Fibroblast of the conjunctiva (primary cell): ENCODE results near the gene TRIM40.

Experiments used
- DNase-seq: peaks from one replicate; pipeline ENCODE4 v3.0.0-alpha.2; 2010; ENCODE audit warnings: low read depth

The TRIM40 gene

GRCh38 chr6:30149234-30149633 lies 13.3 kb downstream of the TRIM40 start:
- no peak for DNase-seq

DNA sequence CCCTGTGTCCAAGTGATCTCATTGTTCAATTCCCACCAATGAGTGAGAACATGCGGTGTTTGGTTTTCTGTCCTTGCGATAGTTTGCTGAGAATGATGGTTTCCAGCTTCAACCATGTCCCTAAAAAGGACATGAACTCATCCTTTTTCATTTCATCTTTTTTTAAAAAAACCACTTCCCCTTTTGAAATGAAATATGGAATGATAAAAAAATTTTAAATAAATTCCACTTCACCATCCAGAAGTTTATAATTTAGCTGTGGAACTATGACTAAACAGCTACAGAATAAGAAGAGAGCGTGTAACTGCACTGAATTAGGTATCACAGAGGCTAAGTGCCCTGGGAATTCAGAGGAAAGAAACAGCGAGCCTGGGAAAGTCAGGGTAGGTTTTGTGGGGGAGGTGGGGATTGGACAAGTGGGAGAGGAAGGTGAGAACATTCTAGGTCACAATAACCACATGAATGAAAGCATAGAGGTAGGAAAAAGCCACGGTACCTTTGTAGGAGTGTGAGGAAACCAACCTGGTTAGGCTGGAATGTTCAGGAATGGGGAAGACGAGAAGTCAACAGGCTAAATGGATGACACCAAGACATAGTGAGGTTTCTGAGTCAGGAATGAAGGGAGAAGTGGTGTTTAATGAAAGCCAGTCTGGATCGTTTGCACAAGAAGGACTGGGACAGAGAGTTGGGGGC lies 14.1 kb downstream of the TRIM40 start:
- no peak for DNase-seq

GRCh38 chr6:30150671-30151395 lies 14.9 kb downstream of the TRIM40 start:
- no peak for DNase-seq

DNA sequence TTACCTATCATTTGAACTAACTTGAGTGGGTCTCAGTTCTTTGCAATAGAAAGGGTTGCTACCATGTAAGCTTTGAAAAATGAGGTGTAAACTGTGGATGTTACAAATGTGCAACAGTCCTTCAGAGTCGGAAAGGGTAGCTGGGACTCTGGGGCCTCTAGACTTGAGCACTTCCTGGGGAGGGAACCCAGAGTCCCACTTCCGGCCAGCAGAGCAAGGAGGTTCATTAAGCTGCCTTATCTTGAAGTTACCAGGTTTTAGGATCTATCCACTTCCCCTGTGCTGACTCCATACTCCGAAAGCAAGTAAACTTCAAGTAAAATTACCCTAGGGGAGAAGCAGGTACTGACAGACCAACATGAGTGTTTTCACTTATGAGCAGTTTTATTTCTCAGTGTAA lies 15.6 kb downstream of the TRIM40 start:
- DNase-seq = no peak

DNA sequence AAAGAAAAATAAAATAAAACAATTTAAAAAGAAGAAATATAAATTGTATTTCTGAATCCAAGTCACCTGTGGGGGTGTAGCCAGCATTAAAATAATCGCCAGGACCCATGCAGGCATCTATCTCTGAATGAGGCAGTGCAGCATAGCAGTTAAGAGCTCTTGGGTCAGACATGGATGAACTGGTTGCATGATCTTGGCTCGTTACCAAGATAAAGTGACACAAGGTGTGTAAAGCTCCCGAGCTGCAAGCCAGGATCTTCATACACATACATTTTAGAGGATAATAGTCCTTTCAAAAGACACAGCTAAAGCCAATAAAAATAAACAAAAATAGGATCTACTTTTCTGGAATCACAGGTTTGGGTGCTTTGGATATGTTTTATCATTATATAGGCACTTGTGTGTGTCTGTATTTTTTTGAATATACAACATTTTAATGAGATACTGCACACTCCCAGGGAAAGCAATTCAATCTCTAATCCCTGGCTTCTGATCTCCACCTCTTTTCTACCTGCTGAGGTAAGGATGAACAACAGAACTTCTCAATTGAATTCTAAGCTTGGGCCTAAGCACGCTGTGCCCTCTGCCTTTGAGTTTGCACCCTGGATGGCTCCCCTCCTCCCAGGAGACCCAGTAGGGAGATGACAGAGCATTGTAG lies 16.2 kb downstream of the TRIM40 start:
- no peak for DNase-seq

GRCh38 chr6:30152910-30153610 lies 17.1 kb downstream of the TRIM40 start:
- DNase-seq = no peak

DNA sequence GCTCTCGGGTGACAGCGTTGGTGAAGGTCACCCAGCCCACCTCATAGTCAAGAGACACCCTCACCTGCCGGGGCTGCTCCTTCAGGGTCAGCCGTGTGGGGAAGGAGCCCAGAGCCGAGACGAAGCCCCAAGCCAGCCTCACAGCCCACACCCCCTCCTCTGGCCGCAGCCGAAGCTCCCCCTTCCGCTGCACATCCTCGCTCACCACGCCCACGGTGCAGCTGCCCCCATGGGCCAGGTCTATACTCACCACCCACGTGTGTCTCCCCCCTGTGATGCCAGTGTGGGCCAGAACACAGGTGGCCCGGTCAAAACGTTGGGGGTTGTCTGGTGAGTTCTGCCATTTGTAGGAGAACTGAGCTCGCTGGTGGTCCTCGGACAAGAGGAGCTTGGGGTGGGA lies 18.1 kb downstream of the TRIM40 start:
- no peak for DNase-seq

DNA sequence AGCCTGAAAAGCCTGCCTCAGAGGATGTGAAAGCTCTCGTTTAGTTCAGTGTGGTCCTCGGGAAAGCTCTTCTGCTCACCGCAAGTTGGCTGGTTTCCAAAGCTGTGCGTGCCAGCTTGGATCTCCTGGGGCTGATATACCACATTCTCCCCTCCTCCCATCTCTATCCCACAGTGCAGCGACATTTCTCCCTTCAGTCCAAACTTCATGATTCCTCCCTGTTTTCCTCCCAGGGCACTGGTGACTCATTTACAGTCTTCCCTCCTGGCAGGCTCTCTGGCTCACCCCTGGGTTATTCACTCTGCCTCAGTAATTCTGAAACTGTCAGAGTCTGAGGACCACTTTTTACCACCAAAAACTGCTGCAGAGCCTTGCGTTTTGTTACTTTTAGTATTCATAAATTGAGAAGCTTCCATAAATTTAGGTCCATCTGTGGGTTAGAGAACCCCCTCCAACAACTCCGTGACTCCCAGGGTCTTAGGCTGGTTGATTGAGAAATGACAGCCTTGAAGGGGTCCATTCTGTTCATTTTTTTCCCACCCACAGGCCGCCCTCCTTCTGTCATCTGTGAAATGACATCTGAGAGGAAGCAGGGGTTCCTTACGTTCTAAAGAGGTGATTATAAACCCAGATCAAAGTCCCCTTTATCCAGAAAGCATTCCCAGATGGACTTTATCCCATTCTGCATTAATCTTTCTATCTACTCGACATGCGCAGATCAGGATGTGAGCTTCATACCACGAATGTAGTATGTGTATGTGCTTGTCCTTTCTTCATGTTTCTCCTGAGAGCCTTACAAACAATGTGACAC lies 19.0 kb downstream of the TRIM40 start:
- DNase-seq = no peak

- no peak for DNase-seq
Measured at GRCh38 chr6:30155520-30156261, 19.8 kb downstream of the TRIM40 start.

- no peak for DNase-seq
Measured at GRCh38 chr6:30156262-30156599, 20.3 kb downstream of the TRIM40 start.

- DNase-seq = no peak
Measured at GRCh38 chr6:30156774-30157173, 20.8 kb downstream of the TRIM40 start.

GRCh38 chr6:30157581-30157980 lies 21.6 kb downstream of the TRIM40 start:
- DNase-seq = no peak

DNA sequence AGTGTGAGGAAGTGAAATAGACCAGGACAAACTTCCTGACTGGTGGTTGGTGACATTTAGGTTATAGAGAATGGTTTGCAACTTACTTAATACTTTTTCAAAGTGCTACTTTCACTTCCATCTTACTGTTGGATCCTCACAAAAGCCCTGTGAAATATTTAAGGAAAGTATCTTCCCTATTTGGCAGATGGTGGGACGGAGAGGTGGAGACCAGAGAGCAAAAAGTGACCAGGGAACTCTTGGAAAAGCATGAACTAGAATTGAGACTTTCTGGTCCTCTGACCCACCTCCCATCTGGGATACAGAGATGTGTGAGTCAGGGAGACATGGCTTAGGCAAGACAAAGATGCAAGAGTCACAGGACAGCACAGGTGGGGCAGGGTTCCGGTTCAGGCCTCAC lies 22.1 kb downstream of the TRIM40 start:
- no peak for DNase-seq

- no peak for DNase-seq
Measured at GRCh38 chr6:30158475-30159040, 22.6 kb downstream of the TRIM40 start.

- DNase-seq = no peak
Measured at GRCh38 chr6:30160008-30160784, 24.3 kb downstream of the TRIM40 start.

- no peak for DNase-seq
Measured at GRCh38 chr6:30160785-30161531, 25.0 kb downstream of the TRIM40 start, which contains the start of gene TRIM10. Gene TRIM10 (minus strand): TSS chr6:30161211. CDS start chr6:30160858, 353 bp downstream.

DNA sequence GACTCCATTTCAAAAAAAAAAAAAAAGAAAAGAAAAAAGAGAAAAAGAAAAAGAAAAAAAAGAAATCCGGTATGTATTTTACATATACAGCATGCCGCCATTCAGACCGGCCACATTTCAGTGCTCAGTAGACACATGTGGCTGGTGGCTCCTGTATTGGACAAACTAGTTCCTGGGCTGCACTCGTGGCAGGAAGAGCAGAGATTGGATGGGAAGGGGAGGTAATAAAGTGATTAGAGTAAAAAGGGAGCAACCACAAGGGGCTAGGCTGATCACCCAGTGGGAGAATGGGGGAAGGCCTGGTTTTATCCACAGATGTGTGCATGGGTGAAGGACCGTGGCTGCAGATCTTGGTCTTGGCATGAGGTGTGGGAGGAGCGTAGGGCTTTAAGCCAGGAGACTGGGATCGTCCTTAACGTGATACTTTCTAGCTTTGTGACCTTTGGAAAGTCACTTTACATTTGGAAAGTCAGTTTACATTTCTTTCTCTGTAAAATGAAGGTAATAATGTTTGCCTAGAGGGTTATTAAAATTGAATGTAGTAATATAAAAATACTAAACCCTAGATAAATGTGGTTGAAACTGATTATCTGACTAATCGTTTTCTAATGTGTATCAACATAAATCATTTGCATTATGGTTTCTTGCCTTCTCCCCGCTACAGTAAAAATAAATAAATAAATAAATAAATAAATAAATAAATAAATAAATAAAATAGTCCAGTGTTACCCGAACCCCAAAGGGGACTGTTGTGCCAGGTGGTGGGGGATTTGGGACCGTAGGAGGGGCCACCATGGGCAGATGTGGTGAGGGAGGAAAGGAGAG lies 26.5 kb downstream of the TRIM40 start:
- no peak for DNase-seq
